ENCODE data around the gene SLC22A16. TPM values are rescaled to one million over a fixed set of nuclear protein-coding genes. Genes with fewer than 3 reads are reported as not detected.

Gene SLC22A16
- total RNA-seq, 1 experiment from 2014 or later, result not detected

- Histone ChIP-seq H3K4me3 (replicated peaks in 1 of 2; ENCODE audit: low read depth in 1 of 2, low read length in 2 of 2) (no peak overlapping the region), H3K27me3 (ENCODE audit: insufficient read depth, low read length) (peaks cover 15% of the 10 kb centered on the region; the same call in 1 of the 2 replicates), H3K9me2 (ENCODE audit: insufficient read depth) (no peaks in the 10 kb centered on the region), H3K79me2 (ENCODE audit: insufficient read depth, low read length) (no peaks in the 10 kb centered on the region), H2AFZ (ENCODE audit: low read depth, low read length, poor library complexity, severe bottlenecking) (no peak overlapping the region), H3K4me1 (ENCODE audit: control insufficient read depth in 1 of 2, insufficient read depth in 2 of 2, low read length in 2 of 2) (no peaks in the 10 kb centered on the region), H3K27ac (ENCODE audit: low read depth, low read length) (no peak overlapping the region), H3K9me3 (ENCODE audit: control insufficient read depth in 1 of 2, insufficient read depth in 1 of 2, low read depth in 1 of 2, low read length in 2 of 2) (no peaks in the 10 kb centered on the region), H3K36me3 (ENCODE audit: control insufficient read depth in 1 of 2, insufficient read depth in 2 of 2, low read length in 2 of 2) (no peaks in the 10 kb centered on the region), H4K20me1 (ENCODE audit: insufficient read depth) (no peaks in the 10 kb centered on the region), H3K9ac (ENCODE audit: low read length) (no peak overlapping the region), H3K4me2 (ENCODE audit: low read length) (no peak overlapping the region)
- CTCF ChIA-PET, result no interaction called here
- intact Hi-C loops (cut with micrococcal nuclease), result no loop called here
- POLR2A ChIA-PET, result no interaction called here
- RAD21 ChIA-PET (ENCODE audit: low non-redundant PET in 1 of 2, low total read pairs in 2 of 2, uncharacterized antibody in 2 of 2, unreplicated experiment in 2 of 2), result no interaction called here
- TF ChIP-seq SP1 (IDR thresholded peaks at IDR 0.05; ENCODE audit: low read depth) (no peak), POLR2A (IDR thresholded peaks at IDR 0.05; ENCODE audit: borderline replicate concordance, extremely low read depth, insufficient read depth, insufficient read length) (no peak), MAX (IDR thresholded peaks at IDR 0.05) (no peak), REST (IDR thresholded peaks at IDR 0.05; ENCODE audit: low read depth) (no peak), CEBPB (IDR thresholded peaks at IDR 0.05; ENCODE audit: low read depth) (no peak), FOSL1 (IDR thresholded peaks at IDR 0.05; ENCODE audit: low read depth) (no peak), EZH2 (IDR thresholded peaks at IDR 0.05) (no peak), RAD21 (IDR thresholded peaks at IDR 0.05; ENCODE audit: low read depth) (no peak), ATF3 (IDR thresholded peaks at IDR 0.05) (no peak), CTCF (IDR thresholded peaks at IDR 0.05 in 2 of 3, conservative IDR thresholded peaks at IDR 0.05 in 1 of 3; ENCODE audit: borderline replicate concordance in 1 of 3, insufficient read depth in 1 of 3, low read depth in 2 of 3, low read length in 2 of 3) (no peak), EGR1 (IDR thresholded peaks at IDR 0.05; ENCODE audit: low read depth) (no peak), EZH2phosphoT487 (IDR thresholded peaks at IDR 0.05; ENCODE audit: borderline replicate concordance) (no peak), SRF (IDR thresholded peaks at IDR 0.05; ENCODE audit: low read depth) (no peak), ELF1 (IDR thresholded peaks at IDR 0.05; ENCODE audit: borderline replicate concordance, low read depth) (no peak), ZFX (IDR thresholded peaks at IDR 0.05) (no peak), YY1 (IDR thresholded peaks at IDR 0.05; ENCODE audit: extremely low read depth, insufficient replicate concordance, low read depth, low read length) (no peak), POLR2AphosphoS5 (IDR thresholded peaks at IDR 0.05; ENCODE audit: low read depth, low read length) (no peak), SIN3A (IDR thresholded peaks at IDR 0.05; ENCODE audit: low read depth) (no peak)
- ATAC-seq, result no peak
- no TSS peak for BruUV-seq (replicated peaks)
- DNase-seq (ENCODE audit: low read depth, low spot score), result no peak
Observed at GRCh38 chr6:110430236-110430635, 46.2 kb downstream of the SLC22A16 start.

Measured in HCT116 (cell line).